B cell (primary cell): ENCODE results near the gene SMIM3. TPM values are rescaled to one million over a fixed set of nuclear protein-coding genes. Genes with fewer than 3 reads are reported as not detected.

Experiments used
- ATAC-seq: fragments of 200-7000 bp; cut with Tn5 transposase; one replicate; pipeline ENCODE4 v1.10.0; 2021; ENCODE audit warnings: low read depth, mild to moderate bottlenecking, moderate number of reproducible peaks, moderate library complexity
- CTCF ChIA-PET: fragments of 350-600 bp; sonication (Branson Sonifier 250); formaldehyde crosslinking; loops from one replicate; lab custom pipeline; 2021; ENCODE audit warnings: antibody characterized with exemption, inconsistent platforms; lab: Charles Lee
- POLR2A ChIA-PET: fragments of 350-600 bp; sonication (Branson Sonifier 250); formaldehyde crosslinking; loops from one replicate; lab custom pipeline; 2021; ENCODE audit warnings: antibody characterized with exemption; lab: Charles Lee
- DNase-seq: peaks from one replicate; pipeline ENCODE4 v3.0.0; 2013
- H2AFZ ChIP-seq: 2 replicates; pipeline ENCODE4 v1.6.1; 2012; ENCODE audit warnings: mild to moderate bottlenecking, low read depth, low read length; ENCODE audit not compliant: insufficient read depth, poor library complexity, severe bottlenecking
- H3K27ac ChIP-seq, 2 donors: 1 replicate in 1 of 2; 2 replicates in 1 of 2; pipeline ENCODE4 v1.5.1; 2012 to 2013; ENCODE audit warnings: low read length in 2 of 2, mild to moderate bottlenecking in 2 of 2, moderate library complexity in 1 of 2
- H3K27me3 ChIP-seq, 4 experiments: fragments of 200-600 bp in 1 of 4; sonication (generic) in 1 of 4; replicated peaks in 1 of 4; 1 replicate in 2 of 4; 2 replicates in 2 of 4; pipeline versions ENCODE4 v1.6.1 to v1.7.0; 2013 to 2016; ENCODE audit warnings: low read length in 3 of 4, mild to moderate bottlenecking in 2 of 4, mixed read lengths in 1 of 4, moderate library complexity in 1 of 4; ENCODE audit not compliant: insufficient read depth in 4 of 4, control insufficient read depth in 3 of 4; ENCODE audit errors: control extremely low read depth in 1 of 4
- H3K36me3 ChIP-seq, 2 experiments: replicated peaks in 1 of 2; 1 replicate in 1 of 2; 2 replicates in 1 of 2; pipeline versions ENCODE4 v1.6.1 to v1.7.1; 2013; ENCODE audit warnings: low read length in 1 of 2; ENCODE audit not compliant: insufficient read depth in 2 of 2, control insufficient read depth in 1 of 2; ENCODE audit errors: control extremely low read depth in 1 of 2, extremely low read depth in 1 of 2
- H3K4me1 ChIP-seq, 2 donors: fragments of 200-600 bp in 1 of 2; sonication (generic) in 1 of 2; 1 replicate in 1 of 2; 2 replicates in 1 of 2; pipeline versions ENCODE4 v1.5.1 to v1.6.1; 2013 to 2017; ENCODE audit warnings: low read length in 2 of 2; ENCODE audit not compliant: control insufficient read depth in 2 of 2, insufficient read depth in 2 of 2
- H3K4me2 ChIP-seq: replicated peaks from 2 replicates; pipeline ENCODE3; 2012; ENCODE audit warnings: mild to moderate bottlenecking, low read depth, low read length; ENCODE audit not compliant: poor library complexity, severe bottlenecking
- H3K4me3 ChIP-seq, 5 experiments: fragments of 200-600 bp in 1 of 5; sonication (generic) in 1 of 5; 1 replicate in 3 of 5; 2 replicates in 2 of 5; pipeline versions ENCODE4 v1.5.1 to v1.7.0; 2011 to 2016; ENCODE audit warnings: low read length in 4 of 5, mild to moderate bottlenecking in 4 of 5, low read depth in 2 of 5, control low read depth in 1 of 5, moderate library complexity in 1 of 5; ENCODE audit not compliant: insufficient read depth in 1 of 5; ENCODE audit errors: control extremely low read depth in 1 of 5, extremely low read depth in 1 of 5
- H3K79me2 ChIP-seq: fragments of 200-600 bp; sonication (generic); one replicate; pipeline ENCODE4 v1.6.0; 2016; ENCODE audit warnings: low read length; ENCODE audit not compliant: control insufficient read depth, insufficient read depth
- H3K9ac ChIP-seq: fragments of 200-600 bp; sonication (generic); 2 replicates; pipeline ENCODE4 v1.6.1; 2017; ENCODE audit warnings: mild to moderate bottlenecking, low read length, moderate library complexity
- H3K9me3 ChIP-seq, 3 donors: one replicate each; pipeline versions ENCODE4 v1.6.1 to v1.7.1; 2013; ENCODE audit warnings: low read length in 2 of 3; ENCODE audit not compliant: control insufficient read depth in 2 of 3, insufficient read depth in 1 of 3; ENCODE audit errors: control extremely low read depth in 1 of 3
- H4K20me1 ChIP-seq: 2 replicates; pipeline ENCODE4 v1.6.0; 2012; ENCODE audit warnings: mild to moderate bottlenecking, low read length; ENCODE audit not compliant: insufficient read depth, control insufficient read depth, poor library complexity, severe bottlenecking
- H3K27ac Mint-ChIP-seq: one replicate; pipeline ENCODE4 v1.8.0; 2021; ENCODE audit warnings: mixed read lengths
- H3K27me3 Mint-ChIP-seq: one replicate; pipeline ENCODE4 v1.8.0; 2021; ENCODE audit warnings: mixed read lengths
- H3K4me1 Mint-ChIP-seq: one replicate; pipeline ENCODE4 v1.8.0; 2021; ENCODE audit warnings: mixed read lengths
- H3K4me3 Mint-ChIP-seq: one replicate; pipeline ENCODE4 v1.8.0; 2021; ENCODE audit warnings: mixed read lengths
- H3K9me3 Mint-ChIP-seq: one replicate; pipeline ENCODE4 v1.8.0; 2022; ENCODE audit warnings: mixed read lengths; ENCODE audit not compliant: insufficient read depth
- EZH2 ChIP-seq: IDR thresholded peaks from 2 replicates; pipeline ENCODE4 v1.6.1; 2012; ENCODE audit warnings: borderline replicate concordance, low read depth, mild to moderate bottlenecking, moderate library complexity, low read length; ENCODE audit not compliant: insufficient read depth, poor library complexity, severe bottlenecking
- WGBS: methylation state at CpG from one replicate; pipeline ENCODE4 v1.1.5; 2013; ENCODE audit warnings: missing lambda C conversion rate; ENCODE audit not compliant: insufficient coverage; 5-methylcytosine and 5-hydroxymethylcytosine counted together
- intact Hi-C: fragments of 100-400 bp; cut with micrococcal nuclease; formaldehyde crosslinking; loops from one replicate; pipeline ENCODE4 v1.10.0; 2022
- polyA plus RNA-seq: library from polyadenylated mRNA; depleted of rRNA; stranded (reverse); fragments of >200 nt; gene quantifications from 2 replicates; pipeline ENCODE4 v1.2.3, GENCODE V29; 2012
- total RNA-seq, 2 donors: library from RNA; stranded (reverse); fragments of 120-200 nt in 1 of 2; gene quantifications; 1 replicate in 1 of 2; 2 replicates in 1 of 2; pipeline versions ENCODE4 v1.2.3 to v1.2.4, GENCODE V29; 2013 to 2022
- TF ChIP-seq, protein P1 (sequence below): fragments of 200-600 bp; IDR thresholded peaks from one replicate; pipeline ENCODE4 v1.8.0; 2022; ENCODE audit warnings: antibody characterized with exemption, mild to moderate bottlenecking

SMIM3 gene
- total and polyA plus RNA-seq, 2 donors (not counting 1 experiment from before 2014, with no cell fraction given): 0.37 TPM; not detected in 1

DNA sequence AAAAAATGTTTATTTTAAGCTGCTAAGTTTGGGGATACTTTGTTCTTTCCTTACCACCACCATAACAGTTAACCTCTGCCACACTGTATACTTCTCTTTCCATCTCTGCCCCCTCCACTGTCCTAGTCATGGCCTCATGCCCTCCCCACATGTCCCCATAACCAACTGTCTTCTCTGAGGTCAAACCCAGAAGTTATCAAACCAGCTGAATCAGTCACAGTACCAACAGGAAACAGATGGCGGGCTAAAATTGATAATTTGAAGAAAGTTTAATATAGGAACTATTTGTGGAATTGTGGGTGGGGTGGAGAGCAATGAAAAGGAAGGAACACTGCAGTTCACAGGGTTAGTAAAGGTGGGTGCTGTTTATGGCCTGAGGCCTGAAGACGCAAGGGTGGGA lies 14.0 kb upstream of the SMIM3 start:
- Mint-ChIP-seq H3K4me3 (no peak overlapping the region), H3K27ac (no peak overlapping the region), H3K9me3 (no peaks in the 10 kb centered on the region), H3K4me1 (peaks cover 6% of the 10 kb centered on the region), H3K27me3 (peaks cover 9% of the 10 kb centered on the region)
- H3K36me3 ChIP-seq: no peaks in the 10 kb centered on the region
- H3K4me3 ChIP-seq: no peak overlapping the region
- H2AFZ ChIP-seq: no peak overlapping the region
- WGBS: 33% methylated on average over 1 of the region's 2 CpGs
- H3K4me1 ChIP-seq: peaks cover under 1% of the 10 kb centered on the region in 2 donors
- H3K27me3 ChIP-seq: peaks cover 0 to 9% (median 4%) of the 10 kb centered on the region in 4 experiments
- TF ChIP-seq, protein P1, sequence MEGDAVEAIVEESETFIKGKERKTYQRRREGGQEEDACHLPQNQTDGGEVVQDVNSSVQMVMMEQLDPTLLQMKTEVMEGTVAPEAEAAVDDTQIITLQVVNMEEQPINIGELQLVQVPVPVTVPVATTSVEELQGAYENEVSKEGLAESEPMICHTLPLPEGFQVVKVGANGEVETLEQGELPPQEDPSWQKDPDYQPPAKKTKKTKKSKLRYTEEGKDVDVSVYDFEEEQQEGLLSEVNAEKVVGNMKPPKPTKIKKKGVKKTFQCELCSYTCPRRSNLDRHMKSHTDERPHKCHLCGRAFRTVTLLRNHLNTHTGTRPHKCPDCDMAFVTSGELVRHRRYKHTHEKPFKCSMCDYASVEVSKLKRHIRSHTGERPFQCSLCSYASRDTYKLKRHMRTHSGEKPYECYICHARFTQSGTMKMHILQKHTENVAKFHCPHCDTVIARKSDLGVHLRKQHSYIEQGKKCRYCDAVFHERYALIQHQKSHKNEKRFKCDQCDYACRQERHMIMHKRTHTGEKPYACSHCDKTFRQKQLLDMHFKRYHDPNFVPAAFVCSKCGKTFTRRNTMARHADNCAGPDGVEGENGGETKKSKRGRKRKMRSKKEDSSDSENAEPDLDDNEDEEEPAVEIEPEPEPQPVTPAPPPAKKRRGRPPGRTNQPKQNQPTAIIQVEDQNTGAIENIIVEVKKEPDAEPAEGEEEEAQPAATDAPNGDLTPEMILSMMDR: no peak
- TF ChIP-seq EZH2: no peak
- no peak overlapping the region for H3K4me2 ChIP-seq
- ATAC-seq: no peak
- intact Hi-C loops: no loop called here
- no peaks in the 10 kb centered on the region for H3K9me3 ChIP-seq
- CTCF ChIA-PET: interaction anchor here (0.8 to 1.3 kb wide), 2 partner anchors 36 to 64 kb away, joined by 4 to 6 read pairs; partner anchors contain the start of gene RBM22
- H4K20me1 ChIP-seq: no peaks in the 10 kb centered on the region
- DNase-seq: no peak
- H3K9ac ChIP-seq: no peak overlapping the region
- H3K27ac ChIP-seq: no peak overlapping the region
- POLR2A ChIA-PET: no interaction called here
- no peaks in the 10 kb centered on the region for H3K79me2 ChIP-seq

DNA sequence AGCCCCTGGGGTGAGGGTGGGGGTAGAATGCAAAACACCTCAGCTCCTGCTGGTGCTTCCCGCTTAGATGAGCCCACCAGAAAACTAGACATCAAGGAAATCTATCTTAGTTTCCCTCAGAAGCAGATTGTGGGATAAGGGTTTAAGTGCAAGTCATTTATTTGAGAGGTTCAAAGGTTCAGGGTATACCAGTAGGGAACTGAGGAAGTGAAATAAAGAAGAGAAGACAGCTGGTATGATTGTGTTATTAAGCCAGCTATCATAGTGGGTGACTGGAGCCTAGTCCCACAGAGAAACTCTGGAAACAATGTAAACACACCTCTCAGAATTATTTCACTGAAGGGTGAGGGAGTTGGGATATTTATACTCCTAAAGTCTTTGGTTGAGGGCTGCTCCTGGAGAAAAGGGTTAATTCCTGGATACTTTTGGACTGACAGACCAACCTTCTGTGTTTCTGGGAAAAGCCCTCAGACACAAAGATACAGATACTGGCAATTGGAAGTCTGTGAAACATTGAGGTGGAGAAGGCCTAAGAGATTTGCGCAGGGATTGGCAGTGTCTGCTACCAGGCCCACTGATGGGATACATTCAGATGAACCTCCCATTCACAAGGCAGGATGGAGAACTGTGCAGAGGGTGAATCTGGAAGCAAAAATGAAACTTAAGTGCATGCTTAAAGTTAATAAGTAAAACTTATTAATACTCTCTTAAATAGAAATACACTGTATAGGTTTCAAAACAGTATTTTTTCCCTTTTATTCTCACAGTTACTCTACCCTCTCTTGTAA lies 13.4 kb upstream of the SMIM3 start:
- no peak for DNase-seq
- ATAC-seq: no peak
- CTCF ChIA-PET: no interaction called here
- Mint-ChIP-seq H3K4me1 (peaks cover 4% of the 10 kb centered on the region), H3K9me3 (no peaks in the 10 kb centered on the region), H3K4me3 (no peak overlapping the region), H3K27me3 (peaks cover 9% of the 10 kb centered on the region), H3K27ac (no peak overlapping the region)
- no peaks in the 10 kb centered on the region for H3K36me3 ChIP-seq
- no peak overlapping the region for H3K4me3 ChIP-seq
- no peaks in the 10 kb centered on the region for H4K20me1 ChIP-seq
- H3K9ac ChIP-seq: no peak overlapping the region
- 100% methylated on average over 1 of the region's 2 CpGs for WGBS
- POLR2A ChIA-PET: no interaction called here
- H3K27ac ChIP-seq: no peak overlapping the region
- intact Hi-C loops: no loop called here
- no peaks in the 10 kb centered on the region for H3K4me1 ChIP-seq
- no peak overlapping the region for H3K4me2 ChIP-seq
- no peak for TF ChIP-seq EZH2
- TF ChIP-seq, protein P1: no peak
- H3K27me3 ChIP-seq: peaks cover 0 to 9% (median 4%) of the 10 kb centered on the region in 4 experiments
- H3K9me3 ChIP-seq: no peaks in the 10 kb centered on the region
- no peak overlapping the region for H2AFZ ChIP-seq
- H3K79me2 ChIP-seq: no peaks in the 10 kb centered on the region
